Suprapubic skin (tissue), 3 donors: ENCODE data around the gene PDE4D.

Source experiments
- CTCF ChIP-seq, 2 donors: fragments of 200-600 bp in 1 of 2; fragments of 450-650 bp in 1 of 2; sonication (generic) in 1 of 2; IDR thresholded peaks; one replicate each; pipeline ENCODE4 v1.5.1; 2016 to 2019; ENCODE audit warnings: antibody characterized with exemption in 2 of 2, mild to moderate bottlenecking in 1 of 2, moderate library complexity in 1 of 2
- POLR2AphosphoS5 ChIP-seq, 3 donors: sonication (generic); formaldehyde crosslinking; IDR thresholded peaks; one replicate each; pipeline ENCODE4 v1.6.1; 2017; ENCODE audit warnings: antibody characterized with exemption in 3 of 3

GRCh38 chr5:59648038-59648831, 245.3 kb downstream of the PDE4D start:
- TF ChIP-seq POLR2AphosphoS5 (IDR thresholded peaks at IDR 0.05) (no peak), CTCF (IDR thresholded peaks at IDR 0.05) (no peak)
